Coronary artery (tissue), 2 donors: ENCODE results near the gene ME3.
A peak's percentile ranks its signal among the peaks of the same experiment; 100 is the strongest.

Experiments used
- DNase-seq: peaks from one replicate; pipeline ENCODE4 v3.0.0-alpha.2; 2017; ENCODE audit warnings: low spot score
- H3K27ac ChIP-seq, 2 donors: fragments of 200-600 bp; sonication (generic); one replicate each; pipeline ENCODE4 v1.5.1; 2016 to 2019
- H3K4me3 ChIP-seq: fragments of 200-600 bp; sonication (generic); 2 replicates; pipeline ENCODE4 v1.5.1; 2016; ENCODE audit warnings: mild to moderate bottlenecking, moderate library complexity
- TF ChIP-seq, protein P1 (sequence below): fragments of 200-600 bp; sonication (generic); IDR thresholded peaks from one replicate; pipeline ENCODE4 v1.5.1; 2019; ENCODE audit warnings: antibody characterized with exemption

The ME3 gene

GRCh38 chr11:86586307-86586706 lies 86.1 kb downstream of the ME3 start:
- no peak overlapping the region for H3K4me3 ChIP-seq
- TF ChIP-seq, protein P1, sequence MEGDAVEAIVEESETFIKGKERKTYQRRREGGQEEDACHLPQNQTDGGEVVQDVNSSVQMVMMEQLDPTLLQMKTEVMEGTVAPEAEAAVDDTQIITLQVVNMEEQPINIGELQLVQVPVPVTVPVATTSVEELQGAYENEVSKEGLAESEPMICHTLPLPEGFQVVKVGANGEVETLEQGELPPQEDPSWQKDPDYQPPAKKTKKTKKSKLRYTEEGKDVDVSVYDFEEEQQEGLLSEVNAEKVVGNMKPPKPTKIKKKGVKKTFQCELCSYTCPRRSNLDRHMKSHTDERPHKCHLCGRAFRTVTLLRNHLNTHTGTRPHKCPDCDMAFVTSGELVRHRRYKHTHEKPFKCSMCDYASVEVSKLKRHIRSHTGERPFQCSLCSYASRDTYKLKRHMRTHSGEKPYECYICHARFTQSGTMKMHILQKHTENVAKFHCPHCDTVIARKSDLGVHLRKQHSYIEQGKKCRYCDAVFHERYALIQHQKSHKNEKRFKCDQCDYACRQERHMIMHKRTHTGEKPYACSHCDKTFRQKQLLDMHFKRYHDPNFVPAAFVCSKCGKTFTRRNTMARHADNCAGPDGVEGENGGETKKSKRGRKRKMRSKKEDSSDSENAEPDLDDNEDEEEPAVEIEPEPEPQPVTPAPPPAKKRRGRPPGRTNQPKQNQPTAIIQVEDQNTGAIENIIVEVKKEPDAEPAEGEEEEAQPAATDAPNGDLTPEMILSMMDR, result no peak
- no peak for DNase-seq
- H3K27ac ChIP-seq, result no peak overlapping the region

GRCh38 chr11:86582898-86583297 lies 89.5 kb downstream of the ME3 start:
- TF ChIP-seq, protein P1, result no peak
- Histone ChIP-seq H3K4me3 (no peak overlapping the region), H3K27ac (no peak overlapping the region)
- DNase-seq, result no peak

DNA sequence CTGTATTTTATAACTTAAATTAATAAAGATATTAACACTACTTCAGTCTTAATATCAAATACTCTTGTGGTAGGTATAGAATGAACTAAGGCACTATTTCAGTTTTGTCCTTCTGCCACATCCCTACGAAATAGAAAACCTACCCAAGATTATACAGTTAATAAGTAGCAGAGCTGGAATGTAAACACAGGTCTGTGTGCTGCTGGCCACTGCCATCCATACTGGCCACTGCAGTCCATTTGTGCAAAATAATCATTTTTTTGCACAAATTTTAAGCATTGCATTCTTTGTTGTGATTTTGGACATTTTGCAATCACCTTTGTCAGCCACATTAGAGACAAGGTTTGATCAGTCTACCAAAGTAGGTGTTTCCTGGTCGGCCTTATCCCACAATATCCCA lies 91.9 kb downstream of the ME3 start:
- TF ChIP-seq, protein P1, result no peak
- H3K27ac ChIP-seq, result no peak overlapping the region
- H3K4me3 ChIP-seq, result no peak overlapping the region
- DNase-seq, result no peak

- TF ChIP-seq, protein P1, result no peak
- Histone ChIP-seq H3K4me3 (no peak overlapping the region), H3K27ac (no peak overlapping the region)
- no peak for DNase-seq
Observed at GRCh38 chr11:86579406-86579731, 93.0 kb downstream of the ME3 start.

DNA sequence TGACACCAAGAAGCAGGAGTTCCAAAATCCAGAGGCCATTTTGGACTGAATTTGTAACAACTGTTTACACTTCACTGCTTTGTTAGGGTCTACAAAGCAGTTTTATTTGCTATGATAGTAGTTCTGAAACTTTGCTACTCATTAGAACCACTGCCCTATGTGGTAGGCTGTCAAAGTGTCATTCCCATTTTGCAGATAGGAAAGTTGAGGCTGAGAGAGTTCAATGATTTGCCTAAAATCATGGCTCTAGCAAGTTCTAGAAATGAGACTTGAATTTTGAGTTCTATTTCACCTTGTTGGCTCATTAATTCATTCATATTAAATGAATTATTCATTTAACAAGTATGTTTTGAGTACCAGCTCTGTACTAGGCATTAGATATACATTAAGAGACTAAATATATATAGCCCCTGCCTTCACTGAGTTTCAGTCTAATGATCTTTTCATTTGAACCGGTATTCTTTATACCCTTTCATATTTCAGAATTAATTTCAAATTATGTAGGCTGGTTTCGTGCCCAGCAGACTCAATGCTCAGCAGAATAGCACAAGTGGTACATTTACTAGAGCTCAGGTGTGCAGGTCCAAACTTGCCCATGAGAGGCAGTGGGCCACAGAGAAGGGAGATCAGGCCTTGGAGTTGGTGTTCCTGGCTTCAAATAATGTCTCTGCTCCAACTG lies 93.5 kb downstream of the ME3 start:
- TF ChIP-seq, protein P1, result no peak
- Histone ChIP-seq H3K4me3 (peak overlapping the region; percentile 47), H3K27ac (peak overlapping the region; percentile 53 to 92)
- no peak for DNase-seq

DNA sequence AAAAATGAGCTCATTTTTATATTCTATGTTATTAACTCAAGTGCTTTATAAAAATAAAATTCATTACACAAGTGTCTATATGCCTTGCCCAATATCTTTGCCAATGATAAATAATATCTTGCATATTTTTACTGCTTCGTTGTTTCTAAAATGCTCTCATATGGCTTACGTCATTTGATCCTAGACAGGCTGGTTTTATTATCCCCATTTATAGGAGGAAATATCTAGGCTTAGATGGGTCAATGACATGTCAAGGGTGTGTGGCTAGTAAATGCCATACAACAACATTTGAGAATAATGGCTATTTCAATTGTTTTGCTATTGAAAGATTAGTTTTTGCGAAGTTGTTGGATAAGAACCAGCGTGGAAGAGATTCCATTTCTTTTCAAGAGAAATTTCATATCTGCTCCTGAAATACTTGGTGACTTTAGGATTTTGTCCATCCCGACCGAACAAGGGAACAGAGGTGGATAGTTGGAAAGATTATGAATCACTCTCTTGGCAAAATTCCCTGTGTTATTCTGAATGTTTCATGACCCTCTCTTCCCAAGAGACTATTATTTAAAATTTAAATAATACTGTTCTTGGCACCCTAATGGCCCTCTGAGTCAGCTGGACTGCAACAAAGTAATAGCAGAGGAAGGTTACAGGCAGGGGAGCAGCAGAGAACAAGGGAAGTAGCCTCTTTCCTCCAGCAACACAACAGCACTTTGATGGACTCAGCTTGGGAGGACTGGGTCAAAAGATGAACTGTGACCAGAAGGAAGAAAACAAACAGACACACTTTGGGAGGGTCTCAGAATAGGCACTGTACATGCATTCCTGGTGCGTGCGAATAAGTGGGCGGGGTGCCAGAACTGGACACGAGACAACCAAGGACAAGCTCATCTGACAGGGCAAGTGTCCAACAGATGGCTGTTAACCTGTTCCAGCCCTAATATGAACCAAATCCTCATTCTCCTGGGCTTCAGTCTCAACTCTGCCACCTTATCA lies 94.5 kb downstream of the ME3 start:
- TF ChIP-seq, protein P1, result no peak
- Histone ChIP-seq H3K27ac (peak overlapping the region; percentile 53 to 92), H3K4me3 (peak overlapping the region; percentile 47)
- DNase-seq, result no peak
